ENCODE results near the gene PDYN.

The PDYN gene

DNA sequence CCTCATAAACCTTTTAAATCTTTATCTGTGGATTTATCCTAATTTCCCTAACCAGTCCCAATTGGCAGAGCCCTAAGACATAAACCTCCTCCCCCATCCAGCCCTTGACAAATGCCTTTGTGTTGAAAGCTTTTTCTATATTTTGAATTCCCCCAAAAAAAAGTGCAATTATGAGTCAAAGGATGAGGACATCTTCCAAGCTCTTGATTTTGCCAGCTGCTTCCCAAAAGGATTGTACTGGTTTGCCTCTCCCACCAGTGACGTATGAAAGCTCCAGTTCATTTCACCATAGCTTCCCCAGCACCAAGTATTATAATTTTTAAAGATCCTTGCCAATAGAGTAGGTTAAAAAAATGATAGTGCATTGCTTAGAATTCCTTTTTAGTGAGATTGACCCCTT, 59.7 kb downstream of the PDYN start:
- H2BK12ac ChIP-seq (ENCODE audit: low read length), result no peak overlapping the region

DNA sequence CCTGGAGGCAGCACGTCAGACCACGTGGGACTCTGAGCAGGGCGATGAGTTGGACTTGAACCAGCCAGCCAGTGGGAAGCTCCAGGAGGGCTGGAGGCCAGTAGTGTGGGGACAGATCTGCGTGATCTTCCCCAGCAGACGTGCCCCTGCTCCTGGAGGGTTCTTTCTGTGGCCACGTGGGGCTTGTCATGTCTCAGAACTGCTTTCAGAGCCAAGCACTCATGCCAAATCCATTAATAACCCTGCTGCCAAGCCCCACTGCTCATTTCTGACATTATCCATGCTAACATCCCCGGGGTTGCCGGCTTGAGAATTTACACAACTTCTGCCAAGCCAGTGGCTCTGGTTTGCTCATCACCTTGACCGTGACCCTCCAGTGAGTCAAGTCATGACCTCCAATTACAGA, 60.4 kb downstream of the PDYN start:
- no peak overlapping the region for H2BK5ac ChIP-seq (ENCODE audit: low read depth, low read length, poor library complexity)
- peaks cover 0 to 4% of the 10 kb centered on the region in 2 experiments for H3K4me1 ChIP-seq (ENCODE audit: control insufficient read depth in 1 of 2, insufficient read depth in 2 of 2, low read length in 2 of 2)
- H3K4ac ChIP-seq (ENCODE audit: low read depth, low read length), result no peak overlapping the region
- H3K27ac ChIP-seq (ENCODE audit: low read depth, low read length), result no peak overlapping the region
- no peak overlapping the region for H4K91ac ChIP-seq (ENCODE audit: low read depth, low read length)
- no peak overlapping the region for H2BK12ac ChIP-seq (ENCODE audit: low read length)
- no peak overlapping the region for H3K14ac ChIP-seq (ENCODE audit: low read length)
- no peak for DNase-seq
- no peak overlapping the region for H2AK5ac ChIP-seq (ENCODE audit: low read length)
- no peak overlapping the region for H2AFZ ChIP-seq (ENCODE audit: insufficient read depth, low read length, poor library complexity)
- H3K36me3 ChIP-seq (ENCODE audit: control insufficient read depth in 1 of 2, insufficient read depth in 2 of 2, low read length in 2 of 2), result peaks cover 4 to 5% of the 10 kb centered on the region in 2 experiments
- no CpG with 5 or more reads among the region's 9 CpGs for WGBS (ENCODE audit: extremely low coverage, insufficient coverage, insufficient read length)
- no peak overlapping the region for H3K23ac ChIP-seq (ENCODE audit: low read length)
- no peak overlapping the region for H3K9ac ChIP-seq (ENCODE audit: low read length)
- no peak overlapping the region for H4K12ac ChIP-seq (ENCODE audit: low read depth, low read length)
- no peak overlapping the region for H3K4me3 ChIP-seq (ENCODE audit: low read depth, low read length)
- H2BK120ac ChIP-seq (ENCODE audit: insufficient read depth, low read length, poor library complexity), result no peak overlapping the region
- no peaks in the 10 kb centered on the region for H3K79me2 ChIP-seq (ENCODE audit: control insufficient read depth, insufficient read depth, low read length, poor library complexity)
- H3K9me3 ChIP-seq (ENCODE audit: insufficient read depth, low read depth, low read length), result no peaks in the 10 kb centered on the region
- no peaks in the 10 kb centered on the region for H3K79me1 ChIP-seq (ENCODE audit: low read length)
- no peak overlapping the region for H4K8ac ChIP-seq (ENCODE audit: low read depth, low read length)
- no peak overlapping the region for H3K18ac ChIP-seq (ENCODE audit: low read length)
- H3K4me2 ChIP-seq (ENCODE audit: low read length), result no peak overlapping the region
- H3K27me3 ChIP-seq (ENCODE audit: insufficient read depth, low read length), result no peaks in the 10 kb centered on the region

More for the DNA sequence above, 59.7 kb downstream of the PDYN start:
- no peak overlapping the region for H3K14ac ChIP-seq (ENCODE audit: low read length)
- peaks cover 5 to 6% of the 10 kb centered on the region in 2 experiments for H3K36me3 ChIP-seq (ENCODE audit: control insufficient read depth in 1 of 2, insufficient read depth in 2 of 2, low read length in 2 of 2)
- H3K4me3 ChIP-seq (ENCODE audit: low read depth, low read length), result no peak overlapping the region
- H3K4me1 ChIP-seq (ENCODE audit: control insufficient read depth in 1 of 2, insufficient read depth in 2 of 2, low read length in 2 of 2), result peaks cover 0 to 4% of the 10 kb centered on the region in 2 experiments
- H4K91ac ChIP-seq (ENCODE audit: low read depth, low read length), result no peak overlapping the region
- no peak overlapping the region for H3K4me2 ChIP-seq (ENCODE audit: low read length)
- no peaks in the 10 kb centered on the region for H3K9me3 ChIP-seq (ENCODE audit: insufficient read depth, low read depth, low read length)
- no peak overlapping the region for H2AFZ ChIP-seq (ENCODE audit: insufficient read depth, low read length, poor library complexity)
- no peak overlapping the region for H3K27ac ChIP-seq (ENCODE audit: low read depth, low read length)
- H3K27me3 ChIP-seq (ENCODE audit: insufficient read depth, low read length), result no peaks in the 10 kb centered on the region
- H2AK5ac ChIP-seq (ENCODE audit: low read length), result no peak overlapping the region
- H3K79me2 ChIP-seq (ENCODE audit: control insufficient read depth, insufficient read depth, low read length, poor library complexity), result no peaks in the 10 kb centered on the region
- H3K79me1 ChIP-seq (ENCODE audit: low read length), result no peaks in the 10 kb centered on the region
- H3K18ac ChIP-seq (ENCODE audit: low read length), result no peak overlapping the region
- H2BK5ac ChIP-seq (ENCODE audit: low read depth, low read length, poor library complexity), result no peak overlapping the region
- H4K8ac ChIP-seq (ENCODE audit: low read depth, low read length), result no peak overlapping the region
- no peak overlapping the region for H3K23ac ChIP-seq (ENCODE audit: low read length)
- no peak overlapping the region for H3K9ac ChIP-seq (ENCODE audit: low read length)
- peak in 1 of 2 donors; percentile 8 for DNase-seq
- no peak overlapping the region for H2BK120ac ChIP-seq (ENCODE audit: insufficient read depth, low read length, poor library complexity)
- WGBS (ENCODE audit: extremely low coverage, insufficient coverage, insufficient read length), result no CpG with 5 or more reads among the region's 1 CpG
- H4K12ac ChIP-seq (ENCODE audit: low read depth, low read length), result no peak overlapping the region
- H3K4ac ChIP-seq (ENCODE audit: low read depth, low read length), result no peak overlapping the region

DNA sequence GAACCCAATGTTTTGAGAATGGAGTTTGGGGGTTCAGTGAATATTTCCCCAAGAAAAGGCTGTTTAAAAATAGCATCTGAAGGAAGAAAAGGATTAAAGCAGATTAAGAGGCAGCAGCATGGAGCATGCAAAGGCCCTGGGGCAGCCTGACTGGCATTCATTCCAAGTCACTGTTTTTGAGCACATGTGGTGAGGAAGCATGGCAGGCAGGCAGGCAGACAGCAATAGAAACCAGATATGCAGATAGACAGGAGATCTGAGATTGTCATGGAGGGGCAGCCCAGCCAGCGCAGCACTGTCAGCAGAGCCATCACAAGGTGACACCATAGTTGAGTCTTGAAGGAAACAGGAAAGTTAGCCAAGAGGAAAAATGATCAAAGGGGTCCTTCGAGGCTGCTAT, 60.9 kb downstream of the PDYN start:
- H3K36me3 ChIP-seq (ENCODE audit: control insufficient read depth in 1 of 2, insufficient read depth in 2 of 2, low read length in 2 of 2), result peaks cover 2 to 5% of the 10 kb centered on the region in 2 experiments
- no peak overlapping the region for H4K12ac ChIP-seq (ENCODE audit: low read depth, low read length)
- H3K18ac ChIP-seq (ENCODE audit: low read length), result no peak overlapping the region
- no peak overlapping the region for H2AFZ ChIP-seq (ENCODE audit: insufficient read depth, low read length, poor library complexity)
- no peak overlapping the region for H3K23ac ChIP-seq (ENCODE audit: low read length)
- H3K4me2 ChIP-seq (ENCODE audit: low read length), result no peak overlapping the region
- H3K4me3 ChIP-seq (ENCODE audit: low read depth, low read length), result no peak overlapping the region
- peaks cover 0 to 4% of the 10 kb centered on the region in 2 experiments for H3K4me1 ChIP-seq (ENCODE audit: control insufficient read depth in 1 of 2, insufficient read depth in 2 of 2, low read length in 2 of 2)
- no peaks in the 10 kb centered on the region for H3K27me3 ChIP-seq (ENCODE audit: insufficient read depth, low read length)
- H3K79me2 ChIP-seq (ENCODE audit: control insufficient read depth, insufficient read depth, low read length, poor library complexity), result no peaks in the 10 kb centered on the region
- H2BK120ac ChIP-seq (ENCODE audit: insufficient read depth, low read length, poor library complexity), result no peak overlapping the region
- H3K27ac ChIP-seq (ENCODE audit: low read depth, low read length), result no peak overlapping the region
- no peak overlapping the region for H2BK12ac ChIP-seq (ENCODE audit: low read length)
- no peak overlapping the region for H4K8ac ChIP-seq (ENCODE audit: low read depth, low read length)
- no peak overlapping the region for H2AK5ac ChIP-seq (ENCODE audit: low read length)
- no peak overlapping the region for H2BK5ac ChIP-seq (ENCODE audit: low read depth, low read length, poor library complexity)
- no peak overlapping the region for H3K4ac ChIP-seq (ENCODE audit: low read depth, low read length)
- DNase-seq, result no peak
- H3K79me1 ChIP-seq (ENCODE audit: low read length), result no peaks in the 10 kb centered on the region
- H4K91ac ChIP-seq (ENCODE audit: low read depth, low read length), result no peak overlapping the region
- no CpG with 5 or more reads among the region's 2 CpGs for WGBS (ENCODE audit: extremely low coverage, insufficient coverage, insufficient read length)
- H3K14ac ChIP-seq (ENCODE audit: low read length), result no peak overlapping the region
- H3K9ac ChIP-seq (ENCODE audit: low read length), result no peak overlapping the region
- no peaks in the 10 kb centered on the region for H3K9me3 ChIP-seq (ENCODE audit: insufficient read depth, low read depth, low read length)

DNA sequence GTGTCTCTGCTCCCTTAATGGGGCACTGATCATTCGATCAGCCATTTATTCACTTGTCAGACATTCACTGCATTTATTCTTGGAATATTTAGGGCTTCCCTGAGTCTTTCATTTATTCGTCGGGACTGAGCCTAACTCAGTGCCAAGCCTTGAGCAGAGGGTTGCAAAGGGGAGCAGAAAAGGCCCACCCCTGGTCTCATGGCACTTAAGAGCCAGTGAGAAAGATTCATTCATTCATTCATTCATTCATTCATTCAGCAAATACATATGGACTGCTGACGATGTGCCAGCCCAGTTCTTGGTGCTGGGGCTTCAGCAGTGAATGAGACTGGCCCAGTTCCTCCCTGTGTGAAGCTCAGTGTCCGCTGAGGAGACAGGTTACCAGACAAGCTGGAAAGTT, 62.0 kb downstream of the PDYN start:
- H3K4me1 ChIP-seq (ENCODE audit: control insufficient read depth in 1 of 2, insufficient read depth in 2 of 2, low read length in 2 of 2), result peaks cover 0 to 4% of the 10 kb centered on the region in 2 experiments
- H3K9ac ChIP-seq (ENCODE audit: low read length), result no peak overlapping the region
- no peak overlapping the region for H4K8ac ChIP-seq (ENCODE audit: low read depth, low read length)

More for the DNA sequence above, 62.0 kb downstream of the PDYN start:
- no peak overlapping the region for H3K23ac ChIP-seq (ENCODE audit: low read length)
- no peak overlapping the region for H4K12ac ChIP-seq (ENCODE audit: low read depth, low read length)
- no peak overlapping the region for H2AK5ac ChIP-seq (ENCODE audit: low read length)
- no CpG with 5 or more reads among the region's 5 CpGs for WGBS (ENCODE audit: extremely low coverage, insufficient coverage, insufficient read length)
- H3K79me1 ChIP-seq (ENCODE audit: low read length), result no peaks in the 10 kb centered on the region
- H3K4ac ChIP-seq (ENCODE audit: low read depth, low read length), result no peak overlapping the region
- no peak overlapping the region for H3K27ac ChIP-seq (ENCODE audit: low read depth, low read length)
- no peaks in the 10 kb centered on the region for H3K36me3 ChIP-seq (ENCODE audit: control insufficient read depth in 1 of 2, insufficient read depth in 2 of 2, low read length in 2 of 2)
- H4K91ac ChIP-seq (ENCODE audit: low read depth, low read length), result no peak overlapping the region
- H3K27me3 ChIP-seq (ENCODE audit: insufficient read depth, low read length), result no peaks in the 10 kb centered on the region
- no peaks in the 10 kb centered on the region for H3K79me2 ChIP-seq (ENCODE audit: control insufficient read depth, insufficient read depth, low read length, poor library complexity)
- no peak overlapping the region for H2BK12ac ChIP-seq (ENCODE audit: low read length)
- no peak for DNase-seq
- H3K4me2 ChIP-seq (ENCODE audit: low read length), result no peak overlapping the region
- H3K4me3 ChIP-seq (ENCODE audit: low read depth, low read length), result no peak overlapping the region
- no peaks in the 10 kb centered on the region for H3K9me3 ChIP-seq (ENCODE audit: insufficient read depth, low read depth, low read length)
- H2BK120ac ChIP-seq (ENCODE audit: insufficient read depth, low read length, poor library complexity), result no peak overlapping the region
- H3K14ac ChIP-seq (ENCODE audit: low read length), result no peak overlapping the region
- no peak overlapping the region for H3K18ac ChIP-seq (ENCODE audit: low read length)
- no peak overlapping the region for H2AFZ ChIP-seq (ENCODE audit: insufficient read depth, low read length, poor library complexity)
- no peak overlapping the region for H2BK5ac ChIP-seq (ENCODE audit: low read depth, low read length, poor library complexity)

All from trophoblast cell (in vitro differentiated cells and primary cell).